NT2/D1 (cell line): Measurements from ENCODE around the gene GRIN2D.

Experiments
- YY1 ChIP-seq: IDR thresholded peaks from 2 replicates; pipeline ENCODE4 v1.6.1; 2011; ENCODE audit not compliant: insufficient read length, insufficient read depth
- ZNF274 ChIP-seq: IDR thresholded peaks from 2 replicates; pipeline ENCODE4 v1.6.1; 2011; ENCODE audit warnings: mild to moderate bottlenecking, low read depth, low read length

DNA sequence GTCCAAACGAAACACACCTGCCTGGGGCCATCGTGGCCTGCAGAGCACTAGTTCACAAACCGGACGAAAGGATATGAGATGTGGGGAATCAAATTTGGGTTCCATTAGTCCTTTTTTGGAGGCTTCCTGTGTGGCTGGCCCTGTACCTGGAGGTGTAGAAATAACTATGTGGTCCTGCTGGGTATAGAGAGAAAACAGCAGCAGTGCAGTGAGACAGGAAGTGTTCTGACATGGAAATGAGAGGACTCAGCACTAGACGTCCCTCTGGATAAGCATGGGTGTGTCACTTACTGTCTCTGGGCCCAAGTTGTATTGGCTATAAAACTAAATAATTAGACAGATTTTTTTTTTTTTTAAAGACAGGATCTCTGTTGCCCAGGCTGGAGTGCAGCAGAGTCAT lies 14.4 kb upstream of the GRIN2D start:
- no peak for TF ChIP-seq YY1
- no peak for TF ChIP-seq ZNF274
